Subcutaneous adipose tissue (tissue), 4 donors: ENCODE results near the gene NCK2. TPM values are rescaled to one million over a fixed set of nuclear protein-coding genes. Genes with fewer than 3 reads are reported as not detected.

Experiments
- total RNA-seq, 4 donors: library from RNA; depleted of rRNA; stranded (reverse); fragments of >200 nt; gene quantifications; one replicate each; pipeline ENCODE4 v1.1.0, GENCODE V29; 2016
- TF ChIP-seq, protein P1 (sequence below): fragments of 450-650 bp; IDR thresholded peaks from one replicate; pipeline ENCODE4 v1.5.1; 2016; ENCODE audit warnings: low read depth, mild to moderate bottlenecking, control low read depth, antibody characterized with exemption, moderate library complexity

Gene NCK2
- total RNA-seq, 4 donors from 2014 or later: 24.3 to 35.2 (median 27.0) TPM

DNA sequence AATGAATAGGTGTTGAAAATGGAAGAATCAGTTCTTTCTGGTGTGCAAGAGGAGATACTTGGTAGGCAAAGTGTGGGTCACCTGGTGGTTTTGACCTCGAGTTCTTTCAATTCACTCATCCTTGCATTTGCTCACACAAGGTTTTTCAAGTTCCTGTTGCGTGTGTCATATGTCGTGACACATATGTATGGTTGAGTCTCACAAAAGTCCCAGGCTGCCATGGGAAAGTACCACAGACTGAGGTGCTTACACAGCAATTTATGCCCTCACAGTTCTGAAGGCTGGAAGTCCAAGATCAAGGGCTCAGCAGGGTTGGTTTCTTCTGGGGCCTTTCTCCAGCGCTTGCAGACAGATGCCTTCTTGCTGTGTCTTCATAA, 64.4 kb downstream of the NCK2 start:
- TF ChIP-seq, protein P1, sequence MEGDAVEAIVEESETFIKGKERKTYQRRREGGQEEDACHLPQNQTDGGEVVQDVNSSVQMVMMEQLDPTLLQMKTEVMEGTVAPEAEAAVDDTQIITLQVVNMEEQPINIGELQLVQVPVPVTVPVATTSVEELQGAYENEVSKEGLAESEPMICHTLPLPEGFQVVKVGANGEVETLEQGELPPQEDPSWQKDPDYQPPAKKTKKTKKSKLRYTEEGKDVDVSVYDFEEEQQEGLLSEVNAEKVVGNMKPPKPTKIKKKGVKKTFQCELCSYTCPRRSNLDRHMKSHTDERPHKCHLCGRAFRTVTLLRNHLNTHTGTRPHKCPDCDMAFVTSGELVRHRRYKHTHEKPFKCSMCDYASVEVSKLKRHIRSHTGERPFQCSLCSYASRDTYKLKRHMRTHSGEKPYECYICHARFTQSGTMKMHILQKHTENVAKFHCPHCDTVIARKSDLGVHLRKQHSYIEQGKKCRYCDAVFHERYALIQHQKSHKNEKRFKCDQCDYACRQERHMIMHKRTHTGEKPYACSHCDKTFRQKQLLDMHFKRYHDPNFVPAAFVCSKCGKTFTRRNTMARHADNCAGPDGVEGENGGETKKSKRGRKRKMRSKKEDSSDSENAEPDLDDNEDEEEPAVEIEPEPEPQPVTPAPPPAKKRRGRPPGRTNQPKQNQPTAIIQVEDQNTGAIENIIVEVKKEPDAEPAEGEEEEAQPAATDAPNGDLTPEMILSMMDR: no peak

DNA sequence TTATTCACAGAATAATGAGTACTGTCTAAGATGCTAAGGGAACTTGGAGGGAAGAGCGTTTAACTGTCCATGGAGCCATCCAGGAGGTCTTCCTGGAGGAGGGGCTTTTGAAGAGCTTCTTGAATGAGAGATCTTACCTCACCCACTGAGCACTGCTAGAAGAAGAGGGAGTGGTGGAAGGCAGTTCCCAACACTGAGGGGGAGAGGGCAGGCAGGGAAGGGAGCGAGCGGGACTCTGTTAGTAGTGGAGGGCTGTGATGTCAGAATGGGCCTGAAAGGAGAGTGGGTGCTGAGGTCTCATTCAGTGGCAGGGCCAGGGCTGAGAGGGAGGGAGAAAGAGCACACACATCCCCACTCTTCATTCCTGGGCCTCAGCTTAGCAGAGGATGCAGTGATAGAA, 65.0 kb downstream of the NCK2 start:
- TF ChIP-seq, protein P1: no peak

DNA sequence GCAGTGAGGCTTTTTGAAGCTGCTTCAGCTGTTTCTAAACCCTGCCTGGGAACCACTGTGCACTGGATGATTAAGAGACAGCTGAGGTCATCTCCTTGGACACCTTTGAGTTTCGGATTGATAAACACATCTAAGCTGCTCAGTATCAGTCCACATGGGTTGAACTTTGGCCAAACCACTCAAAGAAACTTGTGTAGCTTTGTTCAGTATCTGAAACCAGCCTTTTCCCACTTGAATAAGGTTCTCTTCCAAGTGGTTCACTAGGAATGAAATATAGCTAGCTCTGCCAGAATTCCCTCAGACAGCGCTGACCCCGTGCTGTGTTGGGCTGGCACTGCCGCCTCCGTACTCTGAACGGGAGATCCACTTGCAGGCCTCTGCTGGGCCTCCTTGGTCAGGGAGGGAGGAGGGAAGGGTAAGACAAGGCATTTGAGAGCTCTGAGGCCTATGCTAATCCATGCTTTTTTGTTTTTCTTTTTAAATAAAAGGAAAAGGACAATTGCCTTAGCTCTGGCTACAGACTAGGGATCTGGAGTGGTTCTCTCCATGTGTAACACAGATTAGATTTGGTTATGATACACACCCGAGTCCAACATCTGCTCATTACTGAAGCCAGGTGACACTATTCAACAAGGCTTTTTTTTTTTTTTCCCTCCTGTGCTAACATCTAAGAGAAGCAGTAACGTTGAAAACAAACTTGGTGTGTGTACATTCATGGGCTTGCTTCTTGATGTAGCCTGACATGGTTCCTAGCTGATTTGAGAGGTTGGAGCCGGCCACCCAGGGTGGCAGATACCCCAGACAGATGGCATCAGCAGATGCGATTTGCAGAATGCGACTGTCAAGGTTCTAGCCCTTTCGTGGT, 67.7 kb downstream of the NCK2 start:
- TF ChIP-seq, protein P1: no peak

DNA sequence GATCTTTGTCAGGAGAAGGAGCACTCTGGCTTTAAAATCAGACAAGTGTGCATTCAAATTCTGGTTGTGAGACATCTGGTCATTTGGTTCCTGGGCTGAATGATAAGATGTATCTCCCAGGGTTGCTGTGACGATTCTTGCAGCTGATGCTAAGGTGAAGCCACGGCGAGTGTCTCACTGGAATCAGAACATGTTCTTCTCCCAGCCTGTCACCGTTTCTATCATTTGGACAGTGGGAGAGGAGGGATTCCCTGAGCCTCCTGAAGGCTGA, 68.3 kb downstream of the NCK2 start:
- TF ChIP-seq, protein P1: no peak

- TF ChIP-seq, protein P1: no peak
Observed at GRCh38 chr2:105813405-105813804, 68.7 kb downstream of the NCK2 start.

GRCh38 chr2:105814291-105814940, 69.7 kb downstream of the NCK2 start:
- TF ChIP-seq, protein P1: no peak

GRCh38 chr2:105815401-105815800, 70.7 kb downstream of the NCK2 start:
- TF ChIP-seq, protein P1: no peak
